IPS-11a (cell line): ENCODE results near the gene LEF1.
"Not testable (repeated sequence)": the region's sequence is repeated elsewhere in the genome, so short reads cannot be mapped to it uniquely, and the experiment has no call there.

Source experiments
- H3K4me3 ChIP-seq: one replicate; pipeline ENCODE4 v1.5.1; 2013; ENCODE audit warnings: low read depth, low read length, control low read depth

Gene LEF1

GRCh38 chr4:108042927-108043326, 125.8 kb downstream of the LEF1 start:
- no peak overlapping the region for H3K4me3 ChIP-seq

- H3K4me3 ChIP-seq, result no peak overlapping the region
Measured at GRCh38 chr4:108037884-108038283, 130.8 kb downstream of the LEF1 start.

GRCh38 chr4:108036213-108036612, 132.5 kb downstream of the LEF1 start:
- H3K4me3 ChIP-seq, result no peak overlapping the region

GRCh38 chr4:108035691-108036090, 133.0 kb downstream of the LEF1 start:
- no peak overlapping the region for H3K4me3 ChIP-seq

- no peak overlapping the region for H3K4me3 ChIP-seq
Measured at GRCh38 chr4:108034565-108034964, 134.2 kb downstream of the LEF1 start.

GRCh38 chr4:108033348-108033747, 135.4 kb downstream of the LEF1 start:
- H3K4me3 ChIP-seq, result no peak overlapping the region

GRCh38 chr4:108031427-108032083, 137.2 kb downstream of the LEF1 start:
- H3K4me3 ChIP-seq, result no peak overlapping the region

- no peak overlapping the region for H3K4me3 ChIP-seq
Measured at GRCh38 chr4:108030332-108030731, 138.4 kb downstream of the LEF1 start.

- no peak overlapping the region for H3K4me3 ChIP-seq
Measured at GRCh38 chr4:108029731-108030130, 139.0 kb downstream of the LEF1 start.

- no peak overlapping the region for H3K4me3 ChIP-seq
Measured at GRCh38 chr4:108029016-108029720, 139.6 kb downstream of the LEF1 start.

- H3K4me3 ChIP-seq, result no peak overlapping the region
Measured at GRCh38 chr4:108024878-108025165, 143.9 kb downstream of the LEF1 start.

GRCh38 chr4:108024085-108024877, 144.5 kb downstream of the LEF1 start:
- no peak overlapping the region for H3K4me3 ChIP-seq

- no peak overlapping the region for H3K4me3 ChIP-seq
Measured at GRCh38 chr4:108018884-108019187, 149.9 kb downstream of the LEF1 start.

- no peak overlapping the region for H3K4me3 ChIP-seq
Measured at GRCh38 chr4:108018040-108018883, 150.5 kb downstream of the LEF1 start.

GRCh38 chr4:108013955-108014354, 154.8 kb downstream of the LEF1 start:
- no peak overlapping the region for H3K4me3 ChIP-seq

- H3K4me3 ChIP-seq, result no peak overlapping the region
Measured at GRCh38 chr4:108013327-108013726, 155.4 kb downstream of the LEF1 start.

GRCh38 chr4:108012382-108012781, 156.3 kb downstream of the LEF1 start:
- not testable (repeated sequence) for H3K4me3 ChIP-seq

GRCh38 chr4:108010167-108010566, 158.6 kb downstream of the LEF1 start:
- H3K4me3 ChIP-seq, result no peak overlapping the region

- H3K4me3 ChIP-seq, result no peak overlapping the region
Measured at GRCh38 chr4:108008721-108009120, 160.0 kb downstream of the LEF1 start.

GRCh38 chr4:108007984-108008383, 160.7 kb downstream of the LEF1 start:
- no peak overlapping the region for H3K4me3 ChIP-seq

GRCh38 chr4:108006361-108006760, 162.4 kb downstream of the LEF1 start:
- H3K4me3 ChIP-seq, result no peak overlapping the region
